ENCODE results near the gene WDFY2. TPM values are rescaled to one million over a fixed set of nuclear protein-coding genes. Genes with fewer than 3 reads are reported as not detected.

Gene WDFY2
- polyA plus RNA-seq, 2 donors: 5.4 to 6.9 TPM

DNA sequence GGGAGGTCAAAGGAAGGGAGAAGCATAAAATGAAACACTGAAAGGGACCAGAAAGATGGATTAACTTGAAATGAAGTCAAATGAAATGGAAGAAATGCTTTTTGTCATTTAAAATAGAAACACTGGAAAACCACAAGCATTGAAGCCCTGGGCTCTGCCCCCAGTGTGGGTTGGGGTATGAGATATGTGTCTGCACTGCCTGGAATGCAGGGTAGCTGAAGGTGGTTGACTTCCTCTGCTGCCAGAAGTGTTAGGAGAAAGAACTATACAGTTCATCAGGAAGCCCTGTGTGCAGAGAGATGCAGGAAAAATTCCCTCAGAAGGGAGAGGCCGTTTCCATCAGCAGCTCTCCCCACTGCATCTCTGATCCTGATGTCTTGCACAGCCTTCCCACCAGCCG, 150.5 kb downstream of the WDFY2 start:
- peaks cover 0 to 9% of the 10 kb centered on the region in 2 donors for H3K36me3 ChIP-seq (ENCODE audit: control insufficient read depth in 2 of 2, insufficient read depth in 2 of 2, low read length in 1 of 2)
- 88 to 90% methylated on average over 2 of the region's 2 CpGs for WGBS, 2 donors
- peaks cover 3 to 8% of the 10 kb centered on the region in 2 donors for H3K4me1 ChIP-seq (ENCODE audit: control insufficient read depth in 2 of 2, insufficient read depth in 2 of 2, low read length in 1 of 2)
- no peaks in the 10 kb centered on the region for H3K27me3 ChIP-seq (ENCODE audit: control insufficient read depth in 1 of 2, insufficient read depth in 2 of 2, low read length in 2 of 2)
- H3K27ac ChIP-seq (ENCODE audit: low read depth in 2 of 2, low read length in 1 of 2): no peak overlapping the region
- H3K4me3 ChIP-seq (ENCODE audit: low read depth in 1 of 2, low read length in 2 of 2): no peak overlapping the region
- no peaks in the 10 kb centered on the region for H3K9me3 ChIP-seq (ENCODE audit: control insufficient read depth in 2 of 2, insufficient read depth in 1 of 2, low read depth in 1 of 2, low read length in 1 of 2)

DNA sequence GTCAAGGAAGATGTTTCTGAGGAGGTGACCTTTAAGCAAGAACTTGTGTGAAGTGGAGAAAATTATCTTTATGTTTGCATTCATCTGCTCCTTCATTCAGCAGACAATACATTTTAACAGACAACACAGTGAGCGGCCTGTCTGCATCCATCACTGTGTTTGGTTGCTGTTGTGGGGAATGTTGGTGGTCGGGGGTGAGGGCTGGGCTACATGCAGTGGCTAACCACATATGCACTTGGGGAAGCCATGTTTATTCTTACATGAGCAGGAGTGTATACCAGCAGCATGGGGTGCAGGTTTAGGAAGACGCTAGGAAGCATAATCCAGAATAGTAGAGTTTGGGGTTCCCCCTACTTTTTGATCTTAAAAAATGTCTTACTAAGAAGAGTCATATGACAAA, 153.3 kb downstream of the WDFY2 start:
- H3K36me3 ChIP-seq (ENCODE audit: control insufficient read depth in 2 of 2, insufficient read depth in 2 of 2, low read length in 1 of 2): peaks cover 3 to 9% of the 10 kb centered on the region in 2 donors
- H3K27me3 ChIP-seq (ENCODE audit: control insufficient read depth in 1 of 2, insufficient read depth in 2 of 2, low read length in 2 of 2): no peaks in the 10 kb centered on the region
- 80 to 89% methylated on average over 3 of the region's 3 CpGs for WGBS, 2 donors
- H3K9me3 ChIP-seq (ENCODE audit: control insufficient read depth in 2 of 2, insufficient read depth in 1 of 2, low read depth in 1 of 2, low read length in 1 of 2): no peaks in the 10 kb centered on the region
- no peaks in the 10 kb centered on the region for H3K4me1 ChIP-seq (ENCODE audit: control insufficient read depth in 2 of 2, insufficient read depth in 2 of 2, low read length in 1 of 2)
- H3K27ac ChIP-seq (ENCODE audit: low read depth in 2 of 2, low read length in 1 of 2): no peak overlapping the region
- no peak overlapping the region for H3K4me3 ChIP-seq (ENCODE audit: low read depth in 1 of 2, low read length in 2 of 2)

DNA sequence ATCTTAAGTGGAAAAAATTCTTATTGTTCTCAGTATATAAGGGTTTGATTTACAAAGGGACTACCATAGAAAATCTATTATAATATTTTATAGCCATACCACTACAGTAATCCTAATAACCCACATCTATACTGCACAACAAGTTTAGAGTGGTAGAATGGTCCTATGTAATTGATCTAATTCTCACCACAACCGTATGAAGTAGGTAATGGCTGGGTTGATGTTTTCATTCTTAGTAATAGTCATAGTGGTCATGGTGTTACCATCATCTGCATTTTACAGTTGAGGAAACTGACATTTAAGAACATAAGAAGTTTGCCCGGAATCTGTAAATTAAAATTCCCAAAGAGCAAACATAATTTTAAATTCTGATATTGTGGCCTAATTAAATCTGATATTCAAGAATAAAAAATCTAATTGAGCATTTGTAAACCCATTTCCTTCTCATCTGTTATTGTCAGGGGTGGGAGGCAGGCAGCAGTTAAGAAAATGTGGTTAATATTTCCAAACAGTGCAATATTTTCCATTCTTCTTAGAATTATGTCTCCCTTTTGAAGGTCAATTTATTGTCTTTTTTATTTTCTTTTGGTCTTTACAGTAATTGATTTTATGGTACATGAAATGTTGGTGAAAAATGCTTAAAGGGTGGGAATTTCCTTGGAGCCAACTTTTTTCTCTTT, 154.1 kb downstream of the WDFY2 start:
- peaks cover 3 to 9% of the 10 kb centered on the region in 2 donors for H3K36me3 ChIP-seq (ENCODE audit: control insufficient read depth in 2 of 2, insufficient read depth in 2 of 2, low read length in 1 of 2)
- H3K4me1 ChIP-seq (ENCODE audit: control insufficient read depth in 2 of 2, insufficient read depth in 2 of 2, low read length in 1 of 2): no peaks in the 10 kb centered on the region
- H3K27ac ChIP-seq (ENCODE audit: low read depth in 2 of 2, low read length in 1 of 2): no peak overlapping the region
- H3K9me3 ChIP-seq (ENCODE audit: control insufficient read depth in 2 of 2, insufficient read depth in 1 of 2, low read depth in 1 of 2, low read length in 1 of 2): no peaks in the 10 kb centered on the region
- WGBS, 2 donors: 85 to 88% methylated on average over 2 of the region's 2 CpGs
- no peaks in the 10 kb centered on the region for H3K27me3 ChIP-seq (ENCODE audit: control insufficient read depth in 1 of 2, insufficient read depth in 2 of 2, low read length in 2 of 2)
- no peak overlapping the region for H3K4me3 ChIP-seq (ENCODE audit: low read depth in 1 of 2, low read length in 2 of 2)

DNA sequence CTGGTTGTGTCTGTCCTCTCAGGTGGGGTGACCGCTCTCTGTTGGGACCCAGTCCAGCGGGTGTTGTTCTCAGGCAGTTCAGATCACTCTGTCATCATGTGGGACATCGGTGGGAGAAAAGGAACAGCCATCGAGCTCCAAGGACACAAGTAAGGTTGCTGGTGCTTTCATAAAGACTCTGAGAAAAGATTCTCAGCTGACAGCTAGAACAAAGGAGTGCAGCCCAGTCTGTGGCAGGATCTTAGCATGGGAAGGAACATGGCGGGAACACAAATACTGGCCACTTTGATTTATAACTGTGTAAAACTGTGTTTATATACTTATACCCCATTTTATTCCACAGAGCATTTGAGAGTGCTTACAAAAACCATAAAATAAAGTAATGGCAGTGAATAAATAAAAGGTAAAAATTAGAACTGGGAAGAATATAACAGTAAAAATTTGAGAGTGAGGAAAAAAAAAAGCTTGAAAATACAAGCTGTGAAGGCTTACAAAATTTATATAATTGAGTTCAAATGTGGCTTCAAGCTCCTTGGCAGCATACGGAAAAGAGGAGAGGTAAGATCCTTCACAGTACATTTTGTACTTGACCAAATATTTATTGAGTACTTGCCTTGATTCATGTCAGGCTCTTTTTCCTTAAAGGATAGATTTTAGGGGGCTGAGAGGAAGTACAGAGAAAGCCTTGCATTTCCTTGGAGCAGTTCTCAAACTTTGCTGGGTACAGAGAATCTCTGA, 154.9 kb downstream of the WDFY2 start:
- no peak overlapping the region for H3K4me3 ChIP-seq (ENCODE audit: low read depth in 1 of 2, low read length in 2 of 2)
- no peaks in the 10 kb centered on the region for H3K9me3 ChIP-seq (ENCODE audit: control insufficient read depth in 2 of 2, insufficient read depth in 1 of 2, low read depth in 1 of 2, low read length in 1 of 2)
- H3K36me3 ChIP-seq (ENCODE audit: control insufficient read depth in 2 of 2, insufficient read depth in 2 of 2, low read length in 1 of 2): peaks cover 3 to 9% of the 10 kb centered on the region in 2 donors
- no peaks in the 10 kb centered on the region for H3K4me1 ChIP-seq (ENCODE audit: control insufficient read depth in 2 of 2, insufficient read depth in 2 of 2, low read length in 1 of 2)
- no peaks in the 10 kb centered on the region for H3K27me3 ChIP-seq (ENCODE audit: control insufficient read depth in 1 of 2, insufficient read depth in 2 of 2, low read length in 2 of 2)
- WGBS, 2 donors: 84 to 88% methylated on average over 6 of the region's 6 CpGs
- H3K27ac ChIP-seq (ENCODE audit: low read depth in 2 of 2, low read length in 1 of 2): peak overlapping the region; percentile 52 to 72

DNA sequence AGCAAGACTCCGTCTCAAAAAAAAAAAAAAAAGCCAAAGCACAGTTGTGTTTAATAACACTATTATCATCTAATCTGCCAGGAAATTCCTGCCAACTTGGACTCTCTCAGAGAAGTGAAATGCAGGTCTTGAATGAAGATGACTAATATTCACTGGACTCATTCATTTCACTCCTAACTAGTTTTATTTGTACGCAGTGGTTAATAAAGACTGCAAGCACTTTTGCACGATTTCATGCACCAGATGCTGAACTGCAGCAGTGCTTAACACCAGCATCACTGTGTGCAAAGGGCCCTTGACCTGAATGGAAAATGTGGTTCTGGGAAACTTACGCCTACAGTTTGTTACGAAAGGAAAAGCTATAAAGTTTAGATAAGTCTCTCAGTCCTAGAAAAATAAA, 156.4 kb downstream of the WDFY2 start:
- WGBS, 2 donors: 63 to 74% methylated on average over 5 of the region's 5 CpGs
- H3K9me3 ChIP-seq (ENCODE audit: control insufficient read depth in 2 of 2, insufficient read depth in 1 of 2, low read depth in 1 of 2, low read length in 1 of 2): no peaks in the 10 kb centered on the region
- peaks cover 3 to 6% of the 10 kb centered on the region in 2 donors for H3K36me3 ChIP-seq (ENCODE audit: control insufficient read depth in 2 of 2, insufficient read depth in 2 of 2, low read length in 1 of 2)
- H3K4me1 ChIP-seq (ENCODE audit: control insufficient read depth in 2 of 2, insufficient read depth in 2 of 2, low read length in 1 of 2): no peaks in the 10 kb centered on the region
- no peak overlapping the region for H3K4me3 ChIP-seq (ENCODE audit: low read depth in 1 of 2, low read length in 2 of 2)
- H3K27ac ChIP-seq (ENCODE audit: low read depth in 2 of 2, low read length in 1 of 2): no peak overlapping the region
- H3K27me3 ChIP-seq (ENCODE audit: control insufficient read depth in 1 of 2, insufficient read depth in 2 of 2, low read length in 2 of 2): no peaks in the 10 kb centered on the region

DNA sequence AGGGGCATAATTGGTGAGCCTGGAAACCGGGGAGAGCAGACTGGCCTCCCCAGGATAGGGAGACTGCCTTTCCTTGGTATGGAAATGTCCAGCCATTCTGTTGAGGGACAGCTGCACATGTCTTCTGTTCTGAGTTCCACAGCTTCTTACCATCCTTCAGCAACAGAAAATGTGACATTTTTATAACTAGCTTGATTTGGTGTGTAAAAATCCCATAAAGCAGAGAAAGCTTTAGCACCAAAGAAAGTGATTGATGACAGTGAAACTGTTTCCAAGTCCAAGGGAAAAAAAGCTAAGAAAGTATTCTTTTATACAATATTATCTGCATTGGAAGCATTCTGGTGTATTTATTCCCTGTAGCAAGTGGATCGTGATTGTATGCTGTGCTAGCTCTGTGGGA, 157.8 kb downstream of the WDFY2 start:
- WGBS, 2 donors: 94 to 97% methylated on average over 2 of the region's 2 CpGs
- H3K27ac ChIP-seq (ENCODE audit: low read depth in 2 of 2, low read length in 1 of 2): no peak overlapping the region
- no peaks in the 10 kb centered on the region for H3K4me1 ChIP-seq (ENCODE audit: control insufficient read depth in 2 of 2, insufficient read depth in 2 of 2, low read length in 1 of 2)
- H3K9me3 ChIP-seq (ENCODE audit: control insufficient read depth in 2 of 2, insufficient read depth in 1 of 2, low read depth in 1 of 2, low read length in 1 of 2): no peaks in the 10 kb centered on the region
- H3K36me3 ChIP-seq (ENCODE audit: control insufficient read depth in 2 of 2, insufficient read depth in 2 of 2, low read length in 1 of 2): peaks cover 3 to 6% of the 10 kb centered on the region in 2 donors
- H3K27me3 ChIP-seq (ENCODE audit: control insufficient read depth in 1 of 2, insufficient read depth in 2 of 2, low read length in 2 of 2): no peaks in the 10 kb centered on the region
- no peak overlapping the region for H3K4me3 ChIP-seq (ENCODE audit: low read depth in 1 of 2, low read length in 2 of 2)

DNA sequence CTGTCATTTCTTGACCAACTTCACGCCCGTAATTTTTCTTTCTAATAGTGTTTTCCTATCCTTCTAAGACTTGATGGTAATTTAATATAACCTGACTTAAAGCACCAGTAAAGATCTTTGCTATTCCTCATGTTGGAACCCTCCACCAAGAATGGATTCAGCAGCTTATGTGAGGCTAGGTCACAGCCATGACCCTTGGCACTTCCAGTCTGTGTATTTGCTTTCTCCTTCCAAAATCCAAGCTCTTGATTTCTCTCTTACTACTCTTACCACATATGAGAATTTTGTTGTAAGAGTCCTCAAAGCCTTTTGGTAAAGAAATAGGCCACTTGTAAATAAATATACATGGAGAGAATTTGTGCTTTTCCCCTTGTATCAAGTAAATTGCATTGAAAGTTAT, 158.3 kb downstream of the WDFY2 start:
- Histone ChIP-seq H3K27ac (ENCODE audit: low read depth in 2 of 2, low read length in 1 of 2) (no peak overlapping the region), H3K27me3 (ENCODE audit: control insufficient read depth in 1 of 2, insufficient read depth in 2 of 2, low read length in 2 of 2) (no peaks in the 10 kb centered on the region), H3K4me3 (ENCODE audit: low read depth in 1 of 2, low read length in 2 of 2) (no peak overlapping the region), H3K36me3 (ENCODE audit: control insufficient read depth in 2 of 2, insufficient read depth in 2 of 2, low read length in 1 of 2) (peaks cover 3 to 9% of the 10 kb centered on the region in 2 donors), H3K9me3 (ENCODE audit: control insufficient read depth in 2 of 2, insufficient read depth in 1 of 2, low read depth in 1 of 2, low read length in 1 of 2) (no peaks in the 10 kb centered on the region), H3K4me1 (ENCODE audit: control insufficient read depth in 2 of 2, insufficient read depth in 2 of 2, low read length in 1 of 2) (no peaks in the 10 kb centered on the region)
- 89 to 96% methylated on average over 2 of the region's 2 CpGs for WGBS, 2 donors

DNA sequence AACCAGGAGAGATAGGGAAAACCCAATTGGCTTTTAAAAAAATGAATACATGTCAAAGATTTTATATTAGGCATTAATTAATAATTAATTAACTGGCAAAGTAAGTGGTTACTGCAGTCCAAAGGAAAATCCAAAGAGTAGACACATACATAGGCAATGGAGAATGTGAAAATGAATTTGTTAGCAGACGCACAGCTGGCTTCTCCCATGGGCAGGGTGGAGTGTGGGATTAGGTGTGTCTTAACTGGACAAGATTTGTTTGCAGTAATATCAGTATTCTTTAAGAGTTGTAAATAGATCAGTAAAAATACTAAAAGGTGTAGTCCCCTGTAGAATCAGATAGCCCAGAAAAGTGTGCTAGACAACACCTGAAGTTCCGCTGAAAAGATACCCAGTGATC, 161.0 kb downstream of the WDFY2 start:
- 87 to 92% methylated on average over 2 of the region's 2 CpGs for WGBS, 2 donors
- Histone ChIP-seq H3K4me1 (ENCODE audit: control insufficient read depth in 2 of 2, insufficient read depth in 2 of 2, low read length in 1 of 2) (no peaks in the 10 kb centered on the region), H3K27me3 (ENCODE audit: control insufficient read depth in 1 of 2, insufficient read depth in 2 of 2, low read length in 2 of 2) (no peaks in the 10 kb centered on the region), H3K9me3 (ENCODE audit: control insufficient read depth in 2 of 2, insufficient read depth in 1 of 2, low read depth in 1 of 2, low read length in 1 of 2) (peaks cover 3% of the 10 kb centered on the region in 2 donors), H3K36me3 (ENCODE audit: control insufficient read depth in 2 of 2, insufficient read depth in 2 of 2, low read length in 1 of 2) (peaks cover under 1 to 6% of the 10 kb centered on the region in 2 donors), H3K4me3 (ENCODE audit: low read depth in 1 of 2, low read length in 2 of 2) (no peak overlapping the region), H3K27ac (ENCODE audit: low read depth in 2 of 2, low read length in 1 of 2) (no peak overlapping the region)

DNA sequence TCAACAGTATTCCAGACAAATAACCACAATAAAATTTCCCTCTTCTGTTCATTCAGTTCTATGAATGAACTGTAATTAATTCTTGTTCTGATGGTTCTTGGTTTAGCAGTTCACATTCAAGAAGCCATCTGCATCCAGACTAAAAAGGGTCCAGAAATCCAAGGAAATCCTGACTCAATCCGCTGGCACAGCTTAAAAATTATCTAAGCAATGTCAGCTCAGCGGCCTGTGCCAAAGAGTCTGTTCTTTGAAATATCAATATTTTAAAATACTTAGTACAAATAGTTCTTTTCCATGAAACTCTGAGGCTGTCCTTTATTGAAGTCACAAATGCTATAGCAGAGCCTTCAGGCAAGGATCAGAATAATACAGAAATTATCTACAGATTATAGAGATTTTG, 162.5 kb downstream of the WDFY2 start:
- Histone ChIP-seq H3K27me3 (ENCODE audit: control insufficient read depth in 1 of 2, insufficient read depth in 2 of 2, low read length in 2 of 2) (no peaks in the 10 kb centered on the region), H3K27ac (ENCODE audit: low read depth in 2 of 2, low read length in 1 of 2) (no peak overlapping the region), H3K9me3 (ENCODE audit: control insufficient read depth in 2 of 2, insufficient read depth in 1 of 2, low read depth in 1 of 2, low read length in 1 of 2) (peaks cover 3% of the 10 kb centered on the region in 2 donors), H3K4me3 (ENCODE audit: low read depth in 1 of 2, low read length in 2 of 2) (no peak overlapping the region), H3K4me1 (ENCODE audit: control insufficient read depth in 2 of 2, insufficient read depth in 2 of 2, low read length in 1 of 2) (no peaks in the 10 kb centered on the region), H3K36me3 (ENCODE audit: control insufficient read depth in 2 of 2, insufficient read depth in 2 of 2, low read length in 1 of 2) (peaks cover 0 to 10% of the 10 kb centered on the region in 2 donors)
- WGBS, 2 donors: 74 to 75% methylated on average over 2 of the region's 2 CpGs
